Measurements from ENCODE around the gene LRRC61.
"Not testable (repeated sequence)": the region's sequence is repeated elsewhere in the genome, so short reads cannot be mapped to it uniquely, and the experiment has no call there.

DNA sequence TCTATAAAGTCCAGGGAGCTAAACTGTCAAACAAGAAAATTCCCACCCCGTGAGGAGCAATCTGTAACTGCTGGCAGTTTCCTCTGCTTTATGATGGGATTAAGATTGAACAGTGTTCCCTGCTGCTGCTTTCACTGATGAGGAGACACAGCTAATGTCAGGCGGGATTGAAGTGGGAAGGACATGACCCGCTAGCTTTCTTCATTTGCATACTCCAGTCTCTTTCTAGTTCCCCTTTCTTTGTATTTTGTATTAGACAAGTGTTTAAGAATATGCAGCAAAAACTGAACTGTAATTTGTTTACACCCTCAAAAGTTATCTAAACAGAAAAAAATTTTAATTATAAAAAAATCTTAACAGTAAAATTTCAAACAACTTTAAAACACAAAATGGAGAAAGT lies 40.0 kb upstream of the LRRC61 start:
- not testable (repeated sequence) for TF ChIP-seq KLF16 (tag by site-specific recombination; IDR thresholded peaks at IDR 0.05); ZNF24 (tag by site-specific recombination; IDR thresholded peaks at IDR 0.05); BCL6B (tag by site-specific recombination; IDR thresholded peaks at IDR 0.05); CTCF (tag by site-specific recombination; IDR thresholded peaks at IDR 0.05); ZNF274 (IDR thresholded peaks at IDR 0.05; ENCODE audit: low read length); ZNF274 (tag by site-specific recombination; IDR thresholded peaks at IDR 0.05; ENCODE audit: borderline replicate concordance); ZEB2 (tag by site-specific recombination; IDR thresholded peaks at IDR 0.05); ZNF366 (tag by site-specific recombination; conservative IDR thresholded peaks at IDR 0.05); TCF7L2 (IDR thresholded peaks at IDR 0.05; ENCODE audit: borderline replicate concordance, low read depth, low read length); SP2 (tag by site-specific recombination; IDR thresholded peaks at IDR 0.05); ZNF18 (tag by site-specific recombination; IDR thresholded peaks at IDR 0.05); YY1 (tag by site-specific recombination; IDR thresholded peaks at IDR 0.05); BCL11B (tag by site-specific recombination; IDR thresholded peaks at IDR 0.05; ENCODE audit: low read depth)
- TF ChIP-seq, protein P1, sequence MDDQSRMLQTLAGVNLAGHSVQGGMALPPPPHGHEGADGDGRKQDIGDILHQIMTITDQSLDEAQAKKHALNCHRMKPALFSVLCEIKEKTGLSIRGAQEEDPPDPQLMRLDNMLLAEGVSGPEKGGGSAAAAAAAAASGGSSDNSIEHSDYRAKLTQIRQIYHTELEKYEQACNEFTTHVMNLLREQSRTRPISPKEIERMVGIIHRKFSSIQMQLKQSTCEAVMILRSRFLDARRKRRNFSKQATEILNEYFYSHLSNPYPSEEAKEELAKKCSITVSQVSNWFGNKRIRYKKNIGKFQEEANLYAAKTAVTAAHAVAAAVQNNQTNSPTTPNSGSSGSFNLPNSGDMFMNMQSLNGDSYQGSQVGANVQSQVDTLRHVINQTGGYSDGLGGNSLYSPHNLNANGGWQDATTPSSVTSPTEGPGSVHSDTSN (CRISPR knock-in tag; IDR thresholded peaks at IDR 0.05), result not testable (repeated sequence)
- TF ChIP-seq, protein P2, sequence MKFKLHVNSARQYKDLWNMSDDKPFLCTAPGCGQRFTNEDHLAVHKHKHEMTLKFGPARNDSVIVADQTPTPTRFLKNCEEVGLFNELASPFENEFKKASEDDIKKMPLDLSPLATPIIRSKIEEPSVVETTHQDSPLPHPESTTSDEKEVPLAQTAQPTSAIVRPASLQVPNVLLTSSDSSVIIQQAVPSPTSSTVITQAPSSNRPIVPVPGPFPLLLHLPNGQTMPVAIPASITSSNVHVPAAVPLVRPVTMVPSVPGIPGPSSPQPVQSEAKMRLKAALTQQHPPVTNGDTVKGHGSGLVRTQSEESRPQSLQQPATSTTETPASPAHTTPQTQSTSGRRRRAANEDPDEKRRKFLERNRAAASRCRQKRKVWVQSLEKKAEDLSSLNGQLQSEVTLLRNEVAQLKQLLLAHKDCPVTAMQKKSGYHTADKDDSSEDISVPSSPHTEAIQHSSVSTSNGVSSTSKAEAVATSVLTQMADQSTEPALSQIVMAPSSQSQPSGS (tag by site-specific recombination; IDR thresholded peaks at IDR 0.05; ENCODE audit: low read depth), result not testable (repeated sequence)
